ENCODE measurements around the gene SLC17A2.

Gene SLC17A2

GRCh38 chr6:25882051-25882496 lies 48.4 kb downstream of the SLC17A2 start:
- peak; percentile 73 for DNase-seq

- DNase-seq: no peak
These were observed 49.9 kb downstream of the SLC17A2 start for GRCh38 chr6:25880601-25881000.

GRCh38 chr6:25878721-25879322 lies 51.7 kb downstream of the SLC17A2 start:
- no peak for DNase-seq

GRCh38 chr6:25875926-25876602 lies 54.4 kb downstream of the SLC17A2 start:
- no peak for DNase-seq

GRCh38 chr6:25875563-25875905 lies 55.0 kb downstream of the SLC17A2 start:
- no peak for DNase-seq

- peak; percentile 38 for DNase-seq
These were observed 55.5 kb downstream of the SLC17A2 start for GRCh38 chr6:25874822-25875562.

- no peak for DNase-seq
These were observed 56.4 kb downstream of the SLC17A2 start, which contains the start of gene SLC17A3 for GRCh38 chr6:25874118-25874517. Gene SLC17A3 (minus strand): TSS chr6:25874243. CDS start chr6:25868387, 5,856 bp downstream.

GRCh38 chr6:25872814-25873213 lies 57.7 kb downstream of the SLC17A2 start:
- peak; percentile 69 for DNase-seq

GRCh38 chr6:25869840-25870239 lies 60.7 kb downstream of the SLC17A2 start:
- no peak for DNase-seq

- DNase-seq: no peak
These were observed 61.9 kb downstream of the SLC17A2 start for GRCh38 chr6:25868436-25869183.

- peak; percentile 69 for DNase-seq
These were observed 64.5 kb downstream of the SLC17A2 start for GRCh38 chr6:25866011-25866410.

DNA sequence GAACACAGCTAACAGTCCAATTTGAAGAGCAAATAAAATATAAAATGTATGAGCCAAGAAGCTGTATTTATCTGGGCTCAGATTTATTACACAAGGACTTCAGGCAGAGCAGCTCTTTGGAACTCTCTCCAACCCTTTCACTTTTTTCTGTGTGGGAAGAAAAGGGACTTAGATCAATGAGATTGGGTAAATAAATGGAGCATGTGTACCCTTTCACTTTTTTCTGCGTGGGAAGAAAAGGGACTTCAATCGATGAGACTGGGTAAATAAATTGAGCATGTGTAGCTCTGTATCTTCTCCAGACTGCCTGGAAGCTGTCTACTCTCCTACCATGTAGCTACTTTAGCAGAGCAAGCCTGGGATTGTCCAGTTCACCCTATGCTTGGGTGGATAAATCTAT lies 67.1 kb downstream of the SLC17A2 start:
- DNase-seq: no peak
